Dedifferentiated amniotic fluid mesenchymal stem cell (primary cell): ENCODE measurements around the gene MAP2K7.
A peak's percentile ranks its signal among the peaks of the same experiment; 100 is the strongest.
"Not testable (repeated sequence)": the region's sequence is repeated elsewhere in the genome, so short reads cannot be mapped to it uniquely, and the experiment has no call there.

ENCODE experiments used
- DNase-seq: peaks from one replicate; pipeline ENCODE4 v3.0.0-alpha.2; 2016; ENCODE audit errors: extremely low spot score

The MAP2K7 gene

GRCh38 chr19:7883796-7884570, 19.7 kb upstream of the MAP2K7 start:
- no peak for DNase-seq

- no peak for DNase-seq
These were observed 17.9 kb upstream of the MAP2K7 start for GRCh38 chr19:7885818-7886217.

- DNase-seq: no peak
These were observed 16.1 kb upstream of the MAP2K7 start for GRCh38 chr19:7887408-7888144.

- peak; percentile 28 for DNase-seq
These were observed 15.4 kb upstream of the MAP2K7 start, which contains the start of gene LRRC8E for GRCh38 chr19:7888145-7888825. Gene LRRC8E, plus strand, starts transcription at chr19:7888510. Its CDS starts 7,094 bp downstream, at chr19:7895604.

GRCh38 chr19:7888826-7889217, 14.9 kb upstream of the MAP2K7 start:
- DNase-seq: no peak

- not testable (repeated sequence) for DNase-seq
These were observed 10.1 kb upstream of the MAP2K7 start for GRCh38 chr19:7893362-7894101.

GRCh38 chr19:7894612-7895309, 8.9 kb upstream of the MAP2K7 start:
- no peak for DNase-seq

GRCh38 chr19:7895565-7895964, 8.1 kb upstream of the MAP2K7 start:
- no peak for DNase-seq

- DNase-seq: no peak
These were observed 6.4 kb upstream of the MAP2K7 start for GRCh38 chr19:7897292-7897691.

- DNase-seq: no peak
These were observed 4.7 kb upstream of the MAP2K7 start for GRCh38 chr19:7898967-7899366.

- no peak for DNase-seq
These were observed 3.8 kb upstream of the MAP2K7 start for GRCh38 chr19:7899751-7900378.

GRCh38 chr19:7900401-7900870, 3.2 kb upstream of the MAP2K7 start:
- no peak for DNase-seq

- no peak for DNase-seq
These were observed 2.7 kb upstream of the MAP2K7 start for GRCh38 chr19:7900931-7901330.

GRCh38 chr19:7901337-7901736, 2.3 kb upstream of the MAP2K7 start:
- DNase-seq: no peak

GRCh38 chr19:7902796-7903243, 857 bp upstream of the MAP2K7 start:
- no peak for DNase-seq

GRCh38 chr19:7904074-7905020, 670 bp downstream of the MAP2K7 start:
- no peak for DNase-seq

- no peak for DNase-seq
These were observed 1.6 kb downstream of the MAP2K7 start for GRCh38 chr19:7905268-7905667.

- no peak for DNase-seq
These were observed 2.2 kb downstream of the MAP2K7 start for GRCh38 chr19:7905859-7906258.

GRCh38 chr19:7907122-7907521, 3.4 kb downstream of the MAP2K7 start:
- DNase-seq: no peak
